Lower leg skin (tissue), 3 donors: ENCODE data around the gene OTULIN.

Source experiments
- POLR2A ChIP-seq, 2 donors: fragments of 450-650 bp; IDR thresholded peaks; one replicate each; pipeline ENCODE4 v1.6.1; 2016 to 2017; ENCODE audit warnings: antibody characterized with exemption in 2 of 2, mild to moderate bottlenecking in 1 of 2, moderate library complexity in 1 of 2
- TF ChIP-seq, protein P1 (sequence below), 3 donors: fragments of 450-650 bp; IDR thresholded peaks; one replicate each; pipeline ENCODE4 v1.5.1; 2016; ENCODE audit warnings: antibody characterized with exemption in 3 of 3, mild to moderate bottlenecking in 3 of 3, moderate library complexity in 2 of 3

GRCh38 chr5:14722923-14723322 lies 58.4 kb downstream of the OTULIN start:
- TF ChIP-seq, protein P1, sequence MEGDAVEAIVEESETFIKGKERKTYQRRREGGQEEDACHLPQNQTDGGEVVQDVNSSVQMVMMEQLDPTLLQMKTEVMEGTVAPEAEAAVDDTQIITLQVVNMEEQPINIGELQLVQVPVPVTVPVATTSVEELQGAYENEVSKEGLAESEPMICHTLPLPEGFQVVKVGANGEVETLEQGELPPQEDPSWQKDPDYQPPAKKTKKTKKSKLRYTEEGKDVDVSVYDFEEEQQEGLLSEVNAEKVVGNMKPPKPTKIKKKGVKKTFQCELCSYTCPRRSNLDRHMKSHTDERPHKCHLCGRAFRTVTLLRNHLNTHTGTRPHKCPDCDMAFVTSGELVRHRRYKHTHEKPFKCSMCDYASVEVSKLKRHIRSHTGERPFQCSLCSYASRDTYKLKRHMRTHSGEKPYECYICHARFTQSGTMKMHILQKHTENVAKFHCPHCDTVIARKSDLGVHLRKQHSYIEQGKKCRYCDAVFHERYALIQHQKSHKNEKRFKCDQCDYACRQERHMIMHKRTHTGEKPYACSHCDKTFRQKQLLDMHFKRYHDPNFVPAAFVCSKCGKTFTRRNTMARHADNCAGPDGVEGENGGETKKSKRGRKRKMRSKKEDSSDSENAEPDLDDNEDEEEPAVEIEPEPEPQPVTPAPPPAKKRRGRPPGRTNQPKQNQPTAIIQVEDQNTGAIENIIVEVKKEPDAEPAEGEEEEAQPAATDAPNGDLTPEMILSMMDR (IDR thresholded peaks at IDR 0.05) = no peak
- TF ChIP-seq POLR2A (IDR thresholded peaks at IDR 0.05) = no peak
